ENCODE results near the gene FNDC3B. TPM values are rescaled to one million over a fixed set of nuclear protein-coding genes. Genes with fewer than 3 reads are reported as not detected.
A peak's percentile ranks its signal among the peaks of the same experiment; 100 is the strongest.

The FNDC3B gene
- total RNA-seq, 1 donor from 2014 or later = 64.4 TPM

GRCh38 chr3:172138792-172139507 lies 99.6 kb downstream of the FNDC3B start:
- DNase-seq (no peak), ATAC-seq (peak; percentile 55)
- intact Hi-C loops (cut with micrococcal nuclease) = no loop called here

- intact Hi-C loops (cut with micrococcal nuclease) = no loop called here
- ATAC-seq (no peak), DNase-seq (no peak)
These were observed 100.3 kb downstream of the FNDC3B start for GRCh38 chr3:172139528-172140276.

- peak; percentile 34 for DNase-seq
- peak; percentile 65 for ATAC-seq
- intact Hi-C loops (cut with micrococcal nuclease) = no loop called here
These were observed 101.4 kb downstream of the FNDC3B start for GRCh38 chr3:172140499-172141391.

- intact Hi-C loops (cut with micrococcal nuclease) = no loop called here
- ATAC-seq = no peak
- no peak for DNase-seq
These were observed 102.9 kb downstream of the FNDC3B start for GRCh38 chr3:172142051-172142863.

- no peak for ATAC-seq
These were observed 103.6 kb downstream of the FNDC3B start for GRCh38 chr3:172142864-172143451.

GRCh38 chr3:172143739-172144497 lies 104.5 kb downstream of the FNDC3B start:
- intact Hi-C loops (cut with micrococcal nuclease) = no loop called here
- ATAC-seq (no peak), DNase-seq (no peak)

More at GRCh38 chr3:172142864-172143451, 103.6 kb downstream of the FNDC3B start:
- DNase-seq = no peak
- intact Hi-C loops (cut with micrococcal nuclease) = no loop called here

GRCh38 chr3:172144601-172145000 lies 105.2 kb downstream of the FNDC3B start:
- intact Hi-C loops (cut with micrococcal nuclease) = no loop called here
- no peak for DNase-seq
- ATAC-seq = no peak

- ATAC-seq (no peak), DNase-seq (no peak)
- intact Hi-C loops (cut with micrococcal nuclease) = no loop called here
These were observed 105.8 kb downstream of the FNDC3B start for GRCh38 chr3:172145031-172145686.

- ATAC-seq = peak; percentile 18
These were observed 107.0 kb downstream of the FNDC3B start for GRCh38 chr3:172146349-172146748.

GRCh38 chr3:172147113-172147818 lies 107.9 kb downstream of the FNDC3B start:
- DNase-seq (no peak), ATAC-seq (no peak)
- intact Hi-C loops (cut with micrococcal nuclease) = no loop called here

More at GRCh38 chr3:172146349-172146748, 107.0 kb downstream of the FNDC3B start:
- DNase-seq = no peak
- intact Hi-C loops (cut with micrococcal nuclease) = no loop called here

- intact Hi-C loops (cut with micrococcal nuclease) = no loop called here
- DNase-seq (no peak), ATAC-seq (no peak)
These were observed 108.9 kb downstream of the FNDC3B start for GRCh38 chr3:172148241-172148640.

GRCh38 chr3:172148702-172149565 lies 109.6 kb downstream of the FNDC3B start:
- intact Hi-C loops (cut with micrococcal nuclease) = no loop called here
- ATAC-seq (no peak), DNase-seq (no peak)

- no peak for ATAC-seq
- intact Hi-C loops (cut with micrococcal nuclease) = no loop called here
- no peak for DNase-seq
These were observed 110.9 kb downstream of the FNDC3B start for GRCh38 chr3:172150268-172150667.

GRCh38 chr3:172150913-172151650 lies 111.7 kb downstream of the FNDC3B start:
- DNase-seq (no peak), ATAC-seq (no peak)
- intact Hi-C loops (cut with micrococcal nuclease) = no loop called here

Data from left ventricle myocardium superior (tissue), 1 donor.